A673 (cell line): ENCODE measurements around the gene NHERF1. TPM values are rescaled to one million over a fixed set of nuclear protein-coding genes. Genes with fewer than 3 reads are reported as not detected.

Experiments used
- BruUV-seq: library from RNA; stranded (reverse); fragments of 400-500 nt; replicated peaks from 2 replicates; lab custom pipeline; 2021; lab: Mats Ljungman, UMichigan
- CTCF ChIA-PET: fragments of 300-600 bp; sonication (Branson Sonifier 250); formaldehyde crosslinking; loops from one replicate; lab custom pipeline; 2022; ENCODE audit warnings: antibody characterized with exemption; lab: Charles Lee
- POLR2A ChIA-PET: fragments of 300-600 bp; sonication (Branson Sonifier 250); formaldehyde crosslinking; loops from one replicate; lab custom pipeline; 2022; ENCODE audit warnings: antibody characterized with exemption; ENCODE audit not compliant: low non-redundant PET; lab: Charles Lee
- DNase-seq: peaks from one replicate; pipeline ENCODE4 v3.0.0-alpha.2; 2015; ENCODE audit warnings: low spot score
- H3K27ac ChIP-seq: fragments of 200-600 bp; sonication (generic); 2 replicates; pipeline ENCODE4 v1.5.1; 2016; ENCODE audit warnings: mixed run types, low read depth, mild to moderate bottlenecking, mixed read lengths, antibody characterized with exemption, low read length; ENCODE audit not compliant: poor library complexity, severe bottlenecking
- H3K27me3 ChIP-seq: fragments of 200-600 bp; sonication (generic); replicated peaks from 2 replicates; pipeline ENCODE4 v1.6.1; 2017; ENCODE audit warnings: mixed run types, low read depth, mild to moderate bottlenecking, mixed read lengths, antibody characterized with exemption, low read length; ENCODE audit not compliant: insufficient read depth, poor library complexity
- H3K36me3 ChIP-seq: fragments of 200-600 bp; sonication (generic); 2 replicates; pipeline ENCODE4 v1.6.1; 2016; ENCODE audit warnings: mixed run types, mild to moderate bottlenecking, mixed read lengths, antibody characterized with exemption, low read length; ENCODE audit not compliant: insufficient read depth, poor library complexity, severe bottlenecking
- H3K4me1 ChIP-seq: fragments of 200-600 bp; sonication (generic); 2 replicates; pipeline ENCODE4 v1.6.1; 2017; ENCODE audit warnings: mixed run types, mild to moderate bottlenecking, mixed read lengths, antibody characterized with exemption, low read length; ENCODE audit not compliant: insufficient read depth, poor library complexity, severe bottlenecking
- H3K4me3 ChIP-seq: fragments of 200-600 bp; sonication (generic); 2 replicates; pipeline ENCODE4 v1.5.1; 2016; ENCODE audit warnings: low read depth, mixed run types, mild to moderate bottlenecking, mixed read lengths, low read length; ENCODE audit not compliant: poor library complexity, severe bottlenecking
- H3K9me3 ChIP-seq: fragments of 200-600 bp; sonication (generic); 2 replicates; pipeline ENCODE4 v1.6.1; 2016; ENCODE audit warnings: mixed run types, low read depth, mild to moderate bottlenecking, mixed read lengths, antibody characterized with exemption, low read length; ENCODE audit not compliant: poor library complexity, severe bottlenecking
- CTCF ChIP-seq: fragments of 300-800, 200-600 bp; sonication (generic); conservative IDR thresholded peaks from 2 replicates; pipeline ENCODE4 v1.5.1; 2017; ENCODE audit warnings: low read depth, mild to moderate bottlenecking, antibody characterized with exemption, low read length, moderate library complexity, mixed read lengths
- EZH2 ChIP-seq: fragments of 200-600 bp; sonication (generic); IDR thresholded peaks from 2 replicates; pipeline ENCODE4 v1.6.1; 2017; ENCODE audit warnings: borderline replicate concordance, low read depth, mild to moderate bottlenecking, mixed read lengths, antibody characterized with exemption, low read length; ENCODE audit not compliant: poor library complexity, severe bottlenecking
- intact Hi-C: fragments of 100-400 bp; cut with micrococcal nuclease; formaldehyde crosslinking; loops from one replicate; pipeline ENCODE4 v1.10.0; 2022; ENCODE audit not compliant: unreplicated experiment
- total RNA-seq: library from RNA; stranded (reverse); gene quantifications from 2 replicates; pipeline ENCODE4 v1.2.3, GENCODE V29; 2021

NHERF1 gene
- total RNA-seq, 1 experiment from 2014 or later, result 33.8 TPM

DNA sequence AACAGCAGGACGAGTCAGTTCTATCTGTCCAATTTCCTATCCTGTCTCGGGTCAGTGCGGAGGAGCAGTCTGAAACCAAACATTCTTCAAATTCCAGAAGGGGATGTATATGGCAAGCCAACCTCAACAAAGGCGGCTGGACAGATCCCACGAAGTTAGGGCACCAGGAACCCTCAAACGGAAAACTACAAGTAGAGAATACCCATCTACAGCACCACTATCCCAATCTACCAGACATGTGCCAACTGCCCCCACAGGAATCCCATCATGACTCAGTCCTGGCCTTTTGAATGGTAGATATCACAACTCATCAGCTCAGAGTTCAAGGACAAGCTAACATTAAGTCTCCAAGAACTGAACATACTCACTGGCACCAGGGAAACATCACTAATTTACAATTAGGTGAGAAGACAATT, 25.5 kb downstream of the NHERF1 start:
- Histone ChIP-seq H3K27ac (no peak overlapping the region), H3K4me3 (no peak overlapping the region), H3K27me3 (no peaks in the 10 kb centered on the region), H3K36me3 (peaks cover 37% of the 10 kb centered on the region), H3K4me1 (no peaks in the 10 kb centered on the region), H3K9me3 (no peaks in the 10 kb centered on the region)
- TF ChIP-seq CTCF (no peak), EZH2 (no peak)
- ChIA-PET CTCF (interaction anchor here (0.6 to 0.9 kb wide), 2 partner anchors 90 to 791 kb away, joined by 7 to 8 read pairs; no protein-coding TSS in a partner anchor), POLR2A (no interaction called here)
- no peak for DNase-seq
- intact Hi-C loops, result no loop called here
- no TSS peak for BruUV-seq

- POLR2A ChIA-PET, result interaction anchor here (0.6 kb wide), 1 partner anchor 994 kb away, joined by 3 read pairs; no protein-coding TSS in a partner anchor
- H3K27ac ChIP-seq, result peak overlapping the region; percentile 90
- no peaks in the 10 kb centered on the region for H3K4me1 ChIP-seq
- no peak for TF ChIP-seq CTCF
- peaks cover 29% of the 10 kb centered on the region for H3K36me3 ChIP-seq
- no peaks in the 10 kb centered on the region for H3K27me3 ChIP-seq
- peak overlapping the region; percentile 92 for H3K4me3 ChIP-seq
- no peaks in the 10 kb centered on the region for H3K9me3 ChIP-seq
- intact Hi-C loops, result loop anchor here (5.0 kb wide), 1 partner anchor 33 kb away; no protein-coding TSS in a partner anchor
- DNase-seq, result peak; percentile 25
- TSS peak; percentile 90 for BruUV-seq
- CTCF ChIA-PET, result interaction anchor here (0.7 to 1.5 kb wide), 3 partner anchors 84 to 87 kb away, joined by 3 to 4 read pairs (median 4); partner anchors contain the start of gene GRIN2C
Observed at GRCh38 chr17:74775409-74776043, 27.1 kb downstream of the NHERF1 start.

DNA sequence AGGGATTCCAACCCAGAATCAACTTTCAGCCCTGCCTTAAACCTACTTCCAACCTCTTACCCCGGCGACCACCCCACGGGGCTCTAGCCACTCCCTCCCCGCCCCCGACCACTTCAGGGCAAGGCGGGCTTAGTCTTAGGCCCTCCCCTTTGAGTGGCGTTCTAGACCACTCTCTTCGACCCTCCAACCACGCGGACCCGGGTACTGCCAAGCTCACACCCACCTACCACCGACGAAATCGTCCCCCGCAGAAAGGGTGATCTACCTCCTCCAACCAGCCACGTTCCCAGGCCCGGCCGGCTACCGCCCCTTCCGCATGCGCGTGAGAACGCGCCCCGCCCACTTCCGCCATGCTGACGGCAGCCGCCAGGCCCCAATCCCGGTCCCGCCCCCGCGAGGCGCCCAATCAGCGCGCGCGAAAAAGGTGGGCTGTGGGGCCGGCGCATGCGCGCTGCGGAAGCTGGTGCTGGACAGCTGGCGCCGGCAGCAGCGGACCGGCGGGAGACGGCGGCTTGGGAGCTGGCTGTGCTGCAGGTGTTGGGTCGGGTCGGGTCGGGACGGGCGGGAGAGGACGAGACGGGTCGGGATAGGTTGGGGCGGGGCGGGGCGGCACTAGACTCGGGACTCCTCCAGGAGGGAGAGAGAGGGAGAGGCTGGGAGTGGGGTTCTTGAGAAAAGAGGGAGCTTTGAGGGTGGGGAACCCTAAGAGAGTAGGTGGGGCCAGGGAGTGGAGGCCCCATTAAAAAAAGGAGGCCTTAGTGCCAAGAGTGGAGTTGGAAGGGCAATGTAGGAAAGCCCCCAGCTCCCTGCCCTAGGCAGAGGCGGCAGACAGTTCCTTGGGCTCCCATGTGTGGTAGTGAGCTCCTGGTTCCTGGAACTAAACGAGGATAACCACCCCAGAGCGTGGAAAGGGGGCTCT, 27.9 kb downstream of the NHERF1 start, which contains the start of gene NAT9:
Gene NAT9 (minus strand): TSS at position 302 of the 919 bp plus-strand sequence. CDS start 647 bp downstream, outside the sequence.
- H3K9me3 ChIP-seq, result no peaks in the 10 kb centered on the region
- H3K4me1 ChIP-seq, result no peaks in the 10 kb centered on the region
- TF ChIP-seq EZH2, result no peak
- no peak for TF ChIP-seq CTCF
- ChIA-PET POLR2A (interaction anchor here (0.6 kb wide), 1 partner anchor 994 kb away, joined by 3 read pairs; no protein-coding TSS in a partner anchor), CTCF (interaction anchor here (0.6 to 1.5 kb wide), 8 partner anchors 16 to 86 kb away, joined by 3 to 10 read pairs (median 4); partner anchors contain the start of gene GRIN2C)
- H3K4me3 ChIP-seq, result peak within 1 kb of the TSS; percentile 92
- no TSS peak for BruUV-seq
- H3K27ac ChIP-seq, result peak within 1 kb of the TSS; percentile 90
- no peaks in the 10 kb centered on the region for H3K27me3 ChIP-seq
- peak; percentile 98 for DNase-seq
- H3K36me3 ChIP-seq, result peaks cover 21% of the 10 kb centered on the region
- intact Hi-C loops, result loop anchor here (5.0 kb wide), 1 partner anchor 34 kb away; no protein-coding TSS in a partner anchor
